ENCODE data around the gene SYNPR.

DNA sequence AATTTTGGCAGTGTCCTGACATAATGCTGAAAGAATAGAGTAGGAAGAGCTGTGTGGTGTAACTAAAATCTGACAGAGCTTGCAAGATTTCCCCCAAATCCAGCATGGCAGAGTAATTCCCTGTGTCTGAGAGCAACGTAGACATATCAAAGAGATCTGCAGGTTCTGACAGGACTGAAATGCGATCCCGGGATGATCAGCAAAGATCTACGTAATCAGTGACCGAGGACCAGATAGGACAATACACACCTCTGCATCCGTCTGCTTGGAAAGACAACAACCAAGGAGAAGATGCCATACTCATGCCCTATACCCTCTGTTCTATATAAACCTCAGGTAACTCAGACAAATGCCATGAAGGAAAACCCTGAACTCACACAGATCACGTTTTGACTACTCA lies 26.6 kb upstream of the SYNPR start:
- no peak for TF ChIP-seq POLR2A (IDR thresholded peaks at IDR 0.05; ENCODE audit: low read length)
- no peak for TF ChIP-seq GATA1 (IDR thresholded peaks at IDR 0.05; ENCODE audit: low read depth, low read length)

Measured in erythroblast (primary cell).